K562 (cell line): ENCODE measurements around the gene CASP9. TPM values are rescaled to one million over a fixed set of nuclear protein-coding genes. Genes with fewer than 3 reads are reported as not detected.

Source experiments
- AFF4 ChIP-seq: sonication (generic); formaldehyde crosslinking; IDR thresholded peaks from 2 replicates; pipeline ENCODE4 v1.8.0; 2023; ENCODE audit warnings: mild to moderate bottlenecking, missing genetic modification reagents
- ARID1B ChIP-seq: fragments of 450-650 bp; IDR thresholded peaks from 2 replicates; pipeline ENCODE4 v1.6.1; 2016; ENCODE audit warnings: antibody characterized with exemption, mild to moderate bottlenecking, inconsistent platforms
- ARNT ChIP-seq, 2 experiments: fragments of 450-650 bp; IDR thresholded peaks; 2 replicates each; pipeline ENCODE4 v1.6.1; 2016; ENCODE audit warnings: mild to moderate bottlenecking in 1 of 2
- BRD9 ChIP-seq: fragments of 450-650 bp; IDR thresholded peaks from 2 replicates; pipeline ENCODE4 v1.6.1; 2018; ENCODE audit warnings: low read depth; ENCODE audit not compliant: partially characterized antibody
- CBX2 ChIP-seq: fragments of 200-600 bp; sonication (generic); IDR thresholded peaks from one replicate; pipeline ENCODE4 v1.6.1; 2012; ENCODE audit warnings: mild to moderate bottlenecking, low read length, inconsistent platforms; ENCODE audit not compliant: insufficient read depth, poor library complexity, severe bottlenecking
- CTBP1 ChIP-seq: fragments of 450-650 bp; IDR thresholded peaks from 2 replicates; pipeline ENCODE4 v1.6.1; 2016; ENCODE audit warnings: borderline replicate concordance
- E2F4 ChIP-seq: sonication (generic); formaldehyde crosslinking; IDR thresholded peaks from 2 replicates; pipeline ENCODE4 v1.8.0; 2022; ENCODE audit warnings: mild to moderate bottlenecking, low read depth, missing genetic modification reagents
- GATAD2B ChIP-seq: fragments of 450-650 bp; IDR thresholded peaks from 2 replicates; pipeline ENCODE4 v1.6.1; 2017; ENCODE audit warnings: mild to moderate bottlenecking, borderline replicate concordance
- JUN ChIP-seq, 2 experiments: sonication (generic) in 1 of 2; formaldehyde crosslinking in 1 of 2; IDR thresholded peaks; 2 replicates each; pipeline versions ENCODE4 v1.6.1 to v1.8.0; 2012 to 2022; ENCODE audit warnings: borderline replicate concordance in 2 of 2, mild to moderate bottlenecking in 2 of 2, improper control_type of control experiment in 1 of 2, low read depth in 1 of 2, low read length in 1 of 2, missing genetic modification reagents in 1 of 2
- KDM2B ChIP-seq: fragments of 250-450 bp; sonication (Bioruptor Pico); IDR thresholded peaks from 2 replicates; pipeline ENCODE4 v1.8.0; 2021; ENCODE audit warnings: mild to moderate bottlenecking, moderate library complexity
- MCM7 ChIP-seq, 2 experiments: fragments of 450-650 bp; IDR thresholded peaks; 2 replicates each; pipeline ENCODE4 v1.6.1; 2016 to 2018
- PML ChIP-seq: IDR thresholded peaks from 2 replicates; pipeline ENCODE4 v1.6.1; 2012; ENCODE audit warnings: low read length, inconsistent platforms
- POLR3A ChIP-seq: IDR thresholded peaks from 2 replicates; pipeline ENCODE4 v1.6.1; 2011; ENCODE audit warnings: borderline replicate concordance, mild to moderate bottlenecking, moderate library complexity; ENCODE audit not compliant: insufficient read length, insufficient read depth; ENCODE audit errors: extremely low read depth
- PPARD ChIP-seq: fragments of 250-450 bp; sonication (Bioruptor Pico); IDR thresholded peaks from 2 replicates; pipeline ENCODE4 v1.8.0; 2022; ENCODE audit warnings: inconsistent platforms, mild to moderate bottlenecking, moderate library complexity
- PRMT5 ChIP-seq: sonication (generic); formaldehyde crosslinking; IDR thresholded peaks from 2 replicates; pipeline ENCODE4 v1.5.0; 2020; ENCODE audit warnings: missing genetic modification reagents
- RUNX1 ChIP-seq: sonication (generic); IDR thresholded peaks from 2 replicates; pipeline ENCODE4 v1.6.1; 2016; ENCODE audit warnings: antibody characterized with exemption, low read depth
- SREBF2 ChIP-seq: sonication (generic); formaldehyde crosslinking; IDR thresholded peaks from 2 replicates; pipeline ENCODE4 v1.4.0; 2020; ENCODE audit warnings: mild to moderate bottlenecking, missing genetic modification reagents
- STAG1 ChIP-seq: sonication (generic); formaldehyde crosslinking; IDR thresholded peaks from 2 replicates; pipeline ENCODE4 v1.5.0; 2020; ENCODE audit warnings: missing genetic modification reagents, borderline replicate concordance
- TARDBP ChIP-seq: fragments of 450-650 bp; IDR thresholded peaks from 2 replicates; pipeline ENCODE4 v1.6.1; 2016
- ZNF124 ChIP-seq: sonication (generic); formaldehyde crosslinking; IDR thresholded peaks from 2 replicates; pipeline ENCODE4 v1.8.1; 2022; ENCODE audit warnings: missing genetic modification reagents
- ZNF175 ChIP-seq: fragments of 200-800 bp; sonication (Bioruptor generic); IDR thresholded peaks from 2 replicates; pipeline ENCODE4 v1.6.1; 2016; ENCODE audit warnings: low read depth, mild to moderate bottlenecking, missing genetic modification characterization, missing compliant biosample characterization
- ZNF212 ChIP-seq: fragments of 450-650 bp; formaldehyde crosslinking; IDR thresholded peaks from 2 replicates; pipeline ENCODE4 v1.4.0; 2020; ENCODE audit warnings: mild to moderate bottlenecking
- ZNF253 ChIP-seq: fragments of 250-450 bp; sonication (Bioruptor Pico); conservative IDR thresholded peaks from 2 replicates; pipeline ENCODE4 v1.6.1; 2021; ENCODE audit warnings: mild to moderate bottlenecking
- ZNF347 ChIP-seq: fragments of 450-650 bp; formaldehyde crosslinking; IDR thresholded peaks from 2 replicates; pipeline ENCODE4 v1.4.0; 2020; ENCODE audit warnings: low read depth, mild to moderate bottlenecking, moderate library complexity
- ZNF589 ChIP-seq: fragments of 200-800 bp; sonication (Bioruptor generic); IDR thresholded peaks from 2 replicates; pipeline ENCODE4 v1.6.1; 2016; ENCODE audit warnings: low read depth, missing genetic modification characterization, missing compliant biosample characterization
- polyA plus RNA-seq, 8 experiments: library from polyadenylated mRNA; depleted of rRNA in 4 of 8; stranded (reverse) in 5 of 8; unstranded in 3 of 8; fragments of >200 nt; fragmentation: Nextera tagmentation in 2 of 8; fragmentation: Illumina TruSeq in 1 of 8; extraction: Ambion mirVana in 2 of 8; extraction: Trizol in 1 of 8; gene quantifications; 2 replicates each; pipeline versions ENCODE4 v1.2.1 to v1.2.3, GENCODE V29; 2011 to 2014; ENCODE audit warnings: inconsistent platforms in 1 of 8, missing spikeins in 1 of 8
- total RNA-seq, 7 experiments: library from RNA; depleted of rRNA in 6 of 7; stranded (reverse); fragments of >200 nt in 6 of 7; fragmentation: Illumina TruSeq in 2 of 7; extraction: Trizol in 2 of 7; gene quantifications; 2 replicates each; pipeline versions ENCODE4 v1.2.1 to v1.2.3, GENCODE V29; 2011 to 2021; ENCODE audit warnings: low replicate concordance in 1 of 7

Gene CASP9
- total and polyA plus RNA-seq, 9 of the 15 experiments (the other 6 are each of a cell fraction or from before 2014, with no cell fraction given), result 10.8 to 54.1 (median 30.7) TPM

GRCh38 chr1:15526490-15527339 lies 2.7 kb upstream of the CASP9 start, which contains the start of gene DNAJC16 (continued):
- TF ChIP-seq PRMT5, result no peak
- peak; percentile 75; the same call in 1 of the 2 replicates for TF ChIP-seq KDM2B (CRISPR knock-in tag)
- TF ChIP-seq TARDBP, result peak; percentile 85
- TF ChIP-seq ARNT (IDR thresholded peaks at IDR 0.05), result peak in 1 of 2 experiments; percentile 60; a peak in 1 of 4 replicates
- peak; percentile 53; the same call in 1 of the 2 replicates for TF ChIP-seq ARID1B
- TF ChIP-seq GATAD2B, result no peak
- no peak for TF ChIP-seq POLR3A
- TF ChIP-seq PML, result peak; percentile 79; the same call in 1 of the 2 replicates
- no peak; the same call in 1 of the 2 replicates for TF ChIP-seq AFF4 (CRISPR knock-in tag)
- TF ChIP-seq BRD9, result peak; percentile 64
- TF ChIP-seq PPARD (CRISPR knock-in tag), result no peak
- TF ChIP-seq ZNF175 (CRISPR knock-in tag), result peak; percentile 1; the same call in 1 of the 2 replicates
- TF ChIP-seq ZNF212 (CRISPR knock-in tag), result no peak
- no peak for TF ChIP-seq RUNX1
- TF ChIP-seq CTBP1, result peak; percentile 95
- no peak for TF ChIP-seq STAG1 (CRISPR knock-in tag)
- no peak for TF ChIP-seq SREBF2 (CRISPR knock-in tag)
- TF ChIP-seq JUN (IDR thresholded peaks at IDR 0.05; ENCODE audit: borderline replicate concordance, low read depth, low read length), result peak; percentile 53; the same call in 1 of the 2 replicates
- peak; percentile 44; the same call in 1 of the 2 replicates for TF ChIP-seq JUN (CRISPR knock-in tag; IDR thresholded peaks at IDR 0.05; ENCODE audit: borderline replicate concordance)
- TF ChIP-seq ZNF589, result peak; percentile 53; the same call in 1 of the 2 replicates
- no peak for TF ChIP-seq ZNF347
- TF ChIP-seq MCM7 (IDR thresholded peaks at IDR 0.05), result no peak
- no peak for TF ChIP-seq CBX2
- no peak; the same call in 1 of the 2 replicates for TF ChIP-seq E2F4
- TF ChIP-seq ZNF124 (CRISPR knock-in tag), result no peak
- no peak for TF ChIP-seq ZNF253
